ENCODE results near the gene RUVBL1.

RUVBL1 gene

GRCh38 chr3:128064962-128065361 is 58.6 kb downstream of the RUVBL1 start:
- FAIRE-seq, result no peak

GRCh38 chr3:128063865-128064264 is 59.7 kb downstream of the RUVBL1 start:
- no peak for FAIRE-seq

- FAIRE-seq, result no peak
These were observed 61.4 kb downstream of the RUVBL1 start for GRCh38 chr3:128062033-128062745.

- FAIRE-seq, result no peak
These were observed 62.9 kb downstream of the RUVBL1 start for GRCh38 chr3:128060473-128061381.

GRCh38 chr3:128056258-128056657 is 67.4 kb downstream of the RUVBL1 start:
- FAIRE-seq, result no peak

- no peak for FAIRE-seq
These were observed 69.2 kb downstream of the RUVBL1 start for GRCh38 chr3:128054367-128054766.

GRCh38 chr3:128053614-128054013 is 70.0 kb downstream of the RUVBL1 start:
- no peak for FAIRE-seq

GRCh38 chr3:128052595-128053351 is 70.8 kb downstream of the RUVBL1 start:
- FAIRE-seq, result no peak

- no peak for FAIRE-seq
These were observed 71.6 kb downstream of the RUVBL1 start, which contains the start of gene SEC61A1 for GRCh38 chr3:128051837-128052594. TSS of gene SEC61A1 (plus strand) at chr3:128052437. CDS start at chr3:128052553, 116 bp downstream.

GRCh38 chr3:128051459-128051836 is 72.2 kb downstream of the RUVBL1 start:
- FAIRE-seq, result no peak

- no peak for FAIRE-seq
These were observed 73.0 kb downstream of the RUVBL1 start for GRCh38 chr3:128050597-128050996.

- FAIRE-seq, result no peak
These were observed 82.3 kb downstream of the RUVBL1 start for GRCh38 chr3:128041344-128041743.

GRCh38 chr3:128040660-128041059 is 83.0 kb downstream of the RUVBL1 start:
- FAIRE-seq, result no peak

- FAIRE-seq, result no peak
These were observed 83.6 kb downstream of the RUVBL1 start for GRCh38 chr3:128040041-128040440.

- FAIRE-seq, result no peak
These were observed 87.5 kb downstream of the RUVBL1 start for GRCh38 chr3:128036119-128036518.

GRCh38 chr3:128033102-128033501 is 90.5 kb downstream of the RUVBL1 start:
- no peak for FAIRE-seq
